GM18520 (cell line): ENCODE data around the gene OR10A2.
"Not testable (repeated sequence)": the region's sequence is repeated elsewhere in the genome, so short reads cannot be mapped to it uniquely, and the experiment has no call there.

Experiments used
- ATAC-seq: cut with Tn5 transposase; IDR thresholded peaks from one replicate; pipeline ENCODE4 v1.9.1; 2021; ENCODE audit not compliant: unreplicated experiment

Gene OR10A2, protein sequence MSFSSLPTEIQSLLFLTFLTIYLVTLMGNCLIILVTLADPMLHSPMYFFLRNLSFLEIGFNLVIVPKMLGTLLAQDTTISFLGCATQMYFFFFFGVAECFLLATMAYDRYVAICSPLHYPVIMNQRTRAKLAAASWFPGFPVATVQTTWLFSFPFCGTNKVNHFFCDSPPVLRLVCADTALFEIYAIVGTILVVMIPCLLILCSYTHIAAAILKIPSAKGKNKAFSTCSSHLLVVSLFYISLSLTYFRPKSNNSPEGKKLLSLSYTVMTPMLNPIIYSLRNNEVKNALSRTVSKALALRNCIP

DNA sequence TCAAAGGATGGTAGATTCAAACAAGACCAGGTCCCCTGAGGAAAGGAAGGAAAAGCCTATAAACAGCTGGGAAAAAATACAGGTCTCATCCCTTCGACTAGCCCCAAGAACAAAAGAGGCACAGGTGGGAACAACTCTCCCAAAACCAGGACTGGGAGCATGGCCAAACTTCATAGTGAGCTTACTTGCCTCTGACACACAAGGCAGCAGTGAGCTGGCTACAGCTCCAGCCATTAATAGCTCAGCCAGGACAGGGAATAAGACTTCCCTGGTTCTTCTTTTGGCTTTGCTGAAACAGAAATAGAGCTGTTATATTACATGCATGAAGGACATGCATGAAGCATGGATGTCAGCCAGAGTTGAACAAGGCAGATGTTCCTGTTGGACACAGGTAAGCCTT is at the start of gene OR10A2:
OR10A2 (plus strand) TSS at position 97 of the 400 bp plus-strand sequence. CDS start 6,698 bp downstream, outside the sequence.
- ATAC-seq: no peak

GRCh38 chr11:6813656-6814055 is 49.2 kb upstream of the OR10A2 start:
- ATAC-seq: no peak

DNA sequence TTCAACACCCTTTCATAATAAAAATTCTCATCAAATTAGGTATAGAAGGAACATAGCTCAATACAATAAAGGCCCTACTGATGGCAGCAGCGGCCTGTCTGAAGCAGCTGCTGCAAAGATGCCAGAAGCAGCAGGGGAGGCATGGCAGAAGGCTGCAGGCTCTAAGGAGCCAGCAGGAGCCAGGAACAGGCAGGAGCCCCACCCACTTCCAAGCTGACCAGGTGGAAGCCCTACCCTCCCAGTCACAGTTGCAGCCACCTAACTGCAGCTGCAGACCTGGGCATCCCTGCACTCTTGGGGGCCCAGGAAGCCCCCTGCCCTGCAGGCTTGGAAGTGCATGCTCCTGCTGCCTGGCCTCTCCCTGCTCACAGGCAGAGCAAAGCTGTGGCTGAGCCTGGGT is 45.2 kb upstream of the OR10A2 start:
- ATAC-seq: no peak

GRCh38 chr11:6818967-6819366 is 43.9 kb upstream of the OR10A2 start:
- no peak for ATAC-seq

GRCh38 chr11:6824136-6824823 is 38.6 kb upstream of the OR10A2 start:
- no peak for ATAC-seq

GRCh38 chr11:6825231-6825744 is 37.6 kb upstream of the OR10A2 start:
- no peak for ATAC-seq

DNA sequence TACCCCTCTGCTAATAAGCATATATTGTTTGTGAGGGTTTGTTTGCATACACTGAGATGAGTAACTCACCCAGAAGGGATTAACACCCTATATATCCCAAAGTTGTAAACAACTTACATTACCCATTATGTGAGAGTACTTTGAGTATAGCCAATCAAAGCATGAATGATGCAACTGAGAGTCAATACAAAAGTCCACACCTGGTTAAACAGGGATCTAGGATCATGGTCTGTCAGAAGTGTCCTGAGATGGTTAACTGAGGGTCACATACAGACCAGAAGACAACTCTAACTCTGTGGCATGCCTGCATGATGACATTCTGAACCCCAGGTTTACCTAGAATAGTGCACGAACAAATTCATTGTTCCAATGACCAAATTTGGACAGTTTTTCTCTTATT is 34.8 kb upstream of the OR10A2 start:
- no peak for ATAC-seq

- ATAC-seq: no peak
Measured at GRCh38 chr11:6833356-6833755, 29.5 kb upstream of the OR10A2 start.

DNA sequence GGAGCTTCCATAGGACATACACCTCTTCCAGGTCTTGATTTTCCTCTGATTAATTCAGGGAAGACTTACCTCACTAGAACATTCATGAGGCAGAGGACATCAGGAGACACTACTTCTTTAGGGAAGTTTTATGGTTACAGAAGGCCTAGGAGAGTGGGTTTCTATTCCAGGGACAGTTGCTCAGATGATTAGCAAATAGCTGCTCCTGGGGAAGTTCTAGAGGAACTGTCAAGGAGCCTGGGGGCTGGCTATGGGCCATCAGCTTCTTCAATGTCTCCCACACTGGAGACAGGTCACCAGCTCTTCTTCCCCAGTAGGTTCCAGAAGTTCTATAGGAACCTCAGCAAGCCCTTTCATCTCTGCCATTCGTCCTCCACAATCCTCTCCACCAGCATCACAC is 28.8 kb upstream of the OR10A2 start:
- no peak for ATAC-seq

DNA sequence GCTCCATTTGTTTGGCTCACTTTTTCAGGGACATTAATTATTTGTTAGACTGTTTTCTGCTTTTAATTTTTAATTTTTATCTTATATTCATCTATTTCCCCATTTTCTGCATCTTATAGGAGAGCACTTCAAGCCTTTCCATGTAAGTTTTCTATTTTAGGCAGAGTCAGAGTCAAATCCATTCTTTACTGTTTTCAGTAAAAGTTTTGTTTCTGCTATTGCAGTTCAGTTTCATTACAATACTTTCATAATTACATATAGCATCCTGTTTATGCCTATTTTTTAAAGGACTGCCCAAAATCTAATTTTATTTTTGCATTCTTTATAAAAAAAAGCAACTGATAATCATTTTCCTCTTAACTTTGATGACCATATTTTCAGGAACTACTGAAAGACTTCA is 21.2 kb upstream of the OR10A2 start:
- no peak for ATAC-seq

GRCh38 chr11:6843670-6844069 is 19.2 kb upstream of the OR10A2 start:
- no peak for ATAC-seq

GRCh38 chr11:6844356-6844755 is 18.5 kb upstream of the OR10A2 start:
- ATAC-seq: no peak

DNA sequence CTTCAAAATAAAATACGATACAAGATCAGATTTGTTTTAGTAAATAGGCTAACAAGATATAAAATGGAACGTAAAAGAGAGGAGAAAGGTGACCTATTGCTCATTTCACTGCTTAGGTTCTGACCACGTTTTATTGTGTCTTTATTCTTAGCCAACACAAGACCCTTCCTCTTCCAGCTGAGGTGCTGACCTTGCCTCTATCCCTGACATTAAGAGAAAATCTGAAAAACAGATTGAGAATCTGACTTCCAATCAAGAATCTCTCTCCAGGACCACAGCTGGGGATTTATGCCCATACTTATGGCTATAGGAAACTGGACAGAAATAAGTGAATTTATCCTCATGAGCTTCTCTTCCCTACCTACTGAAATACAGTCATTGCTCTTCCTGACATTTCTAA is 17.5 kb upstream of the OR10A2 start, which contains the start of gene OR10A5:
OR10A5 (plus strand) TSS at position 301 of the 400 bp plus-strand sequence; CDS start at position 301, 0 bp downstream.
- no peak for ATAC-seq

DNA sequence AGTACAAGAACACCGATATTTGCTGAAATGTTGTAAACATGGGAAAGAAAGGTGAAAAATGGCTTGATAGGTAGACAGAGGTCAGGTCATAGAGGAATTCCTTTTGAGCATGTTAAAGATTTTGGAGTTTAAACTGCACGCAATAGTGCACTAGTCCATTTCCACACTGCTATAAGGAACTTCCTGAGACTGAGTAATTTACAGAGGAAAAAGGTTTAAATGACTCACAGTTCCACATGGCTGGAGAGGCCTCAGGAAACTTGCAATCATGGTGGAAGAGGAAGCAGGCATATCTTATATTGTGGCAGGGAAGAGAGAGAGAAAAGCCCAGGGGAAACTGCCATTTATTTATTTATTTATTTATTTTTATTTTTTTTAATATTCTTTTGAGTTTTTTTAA is 12.3 kb upstream of the OR10A2 start:
- no peak for ATAC-seq

DNA sequence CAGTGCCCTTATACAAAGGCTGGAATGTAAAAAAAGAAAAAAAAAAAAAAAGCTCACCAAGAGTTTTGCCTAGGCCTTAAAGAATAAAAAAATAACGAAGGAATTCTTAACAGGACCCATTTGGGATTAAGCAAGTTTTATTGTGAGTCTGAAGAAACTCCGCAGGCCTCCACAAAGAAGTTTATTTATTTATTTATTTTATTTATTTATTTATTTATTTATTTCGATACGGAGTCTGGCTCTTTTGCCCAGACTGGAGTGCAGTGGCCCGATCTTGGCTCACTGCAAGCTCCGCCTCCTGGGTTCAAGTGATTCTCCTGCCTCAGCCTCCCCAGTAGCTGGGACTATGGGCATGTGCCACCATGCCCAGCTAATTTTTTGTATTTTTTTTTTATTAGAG is 8.1 kb upstream of the OR10A2 start:
- not testable (repeated sequence) for ATAC-seq

DNA sequence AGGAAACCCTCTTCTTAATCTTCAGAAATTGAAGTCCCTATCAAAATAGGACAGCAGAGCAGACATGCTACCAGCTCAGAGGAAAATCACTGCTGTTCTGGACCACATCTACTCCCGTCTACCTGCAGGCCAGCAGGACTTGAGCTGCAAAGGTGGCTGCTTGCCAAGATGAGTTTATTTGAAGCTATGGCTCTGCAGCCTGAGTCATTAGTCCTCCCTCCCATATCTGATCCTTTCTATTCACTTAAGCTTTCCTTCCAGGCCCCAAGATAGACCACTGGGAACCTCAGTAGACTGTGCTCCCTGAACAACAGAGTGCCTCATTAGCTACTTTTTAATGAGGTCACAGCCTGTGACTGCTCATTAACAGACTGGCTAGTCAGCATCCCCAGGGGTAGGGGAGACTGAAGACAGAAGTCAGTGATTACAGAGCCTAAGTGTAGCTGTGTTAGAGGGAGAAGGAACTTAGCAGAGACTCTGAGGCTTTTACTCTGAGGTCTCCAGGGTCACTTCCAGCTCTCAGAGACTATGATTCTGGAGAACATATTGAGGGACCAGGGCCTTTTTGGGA is 6.8 kb upstream of the OR10A2 start:
- no peak for ATAC-seq

DNA sequence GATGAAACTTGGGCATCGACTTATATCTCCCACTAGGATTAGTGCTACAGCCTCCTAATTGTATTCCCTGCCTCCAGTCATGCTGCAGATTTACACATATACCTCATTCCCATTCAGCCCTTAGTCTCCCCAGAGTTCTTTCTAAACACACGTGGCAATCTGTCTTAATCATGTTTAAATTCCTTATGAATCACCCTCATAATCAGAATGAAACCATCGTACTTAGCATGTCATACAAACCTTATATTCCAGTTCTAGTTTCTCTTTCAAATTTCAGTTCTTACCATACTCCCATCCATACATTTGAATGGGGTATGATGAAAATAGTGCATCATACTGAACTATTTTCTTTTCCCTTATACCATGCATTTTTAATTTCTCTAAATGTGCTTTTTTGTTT is 6.0 kb upstream of the OR10A2 start:
- peak; percentile 77 for ATAC-seq

DNA sequence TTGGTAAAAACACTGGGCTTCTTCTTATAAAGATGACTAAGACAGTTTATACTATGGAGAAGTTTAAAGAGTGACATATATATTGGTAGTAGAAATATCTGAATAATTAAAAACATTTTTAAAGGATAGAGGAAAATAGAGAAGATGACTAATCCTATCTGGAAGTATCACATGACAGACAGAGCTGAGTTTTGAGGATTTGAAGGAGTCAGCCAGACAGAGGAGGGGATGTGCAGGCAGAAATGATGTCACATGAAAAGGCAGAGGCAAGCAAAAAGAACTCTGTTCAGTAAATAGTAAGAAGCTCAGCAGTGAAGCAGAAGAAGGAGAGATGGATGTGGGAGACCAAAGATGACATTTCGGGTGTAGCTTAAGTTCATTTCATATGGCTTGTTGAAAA is 1.6 kb downstream of the OR10A2 start:
- no peak for ATAC-seq

GRCh38 chr11:6871278-6871677 is 8.4 kb downstream of the OR10A2 start:
- no peak for ATAC-seq

DNA sequence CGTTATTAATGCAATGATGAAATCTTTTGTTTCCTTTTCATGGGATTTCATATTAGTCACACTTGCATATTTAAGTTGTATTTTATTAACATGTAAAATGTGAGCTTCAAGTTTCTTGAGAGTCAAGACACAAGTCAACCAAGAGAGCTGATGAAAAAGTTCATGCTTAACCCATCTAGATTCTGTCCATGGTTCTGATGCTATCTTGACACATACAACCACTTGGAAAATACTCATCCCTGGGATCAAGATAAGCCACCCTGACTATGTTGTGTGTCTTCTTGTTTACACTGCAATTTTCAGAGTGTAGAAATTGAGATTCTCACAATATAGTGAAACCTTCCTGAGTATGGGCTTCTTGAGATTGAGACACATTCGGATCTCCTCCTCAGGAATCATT is 12.9 kb downstream of the OR10A2 start:
- no peak for ATAC-seq

- ATAC-seq: no peak
Measured at GRCh38 chr11:6876325-6876724, 13.5 kb downstream of the OR10A2 start, which contains the start of gene OR10A4. OR10A4 (plus strand) TSS chr11:6876625; CDS start chr11:6876648, 23 bp downstream.

- no peak for ATAC-seq
Measured at GRCh38 chr11:6876914-6877313, 14.1 kb downstream of the OR10A2 start.
